IgD-negative memory B cell (primary cell): Measurements from ENCODE around the gene CUBN. TPM values are rescaled to one million over a fixed set of nuclear protein-coding genes. Genes with fewer than 3 reads are reported as not detected.

ENCODE experiments used
- H3K27ac Mint-ChIP-seq, 3 donors: one replicate each; pipeline ENCODE4 v1.8.0; 2020 to 2022; ENCODE audit warnings: mild to moderate bottlenecking in 3 of 3, mixed read lengths in 3 of 3, moderate library complexity in 1 of 3
- H3K27me3 Mint-ChIP-seq: one replicate; pipeline ENCODE4 v1.8.0; 2021; ENCODE audit warnings: mixed read lengths
- H3K36me3 Mint-ChIP-seq: one replicate; pipeline ENCODE4 v1.8.0; 2020; ENCODE audit warnings: mild to moderate bottlenecking, mixed read lengths
- H3K4me1 Mint-ChIP-seq, 3 donors: one replicate each; pipeline ENCODE4 v1.8.0; 2020 to 2022; ENCODE audit warnings: mixed read lengths in 3 of 3, mild to moderate bottlenecking in 1 of 3
- H3K4me3 Mint-ChIP-seq, 4 donors: one replicate each; pipeline ENCODE4 v1.8.0; 2020 to 2022; ENCODE audit warnings: mild to moderate bottlenecking in 4 of 4, mixed read lengths in 4 of 4, moderate library complexity in 3 of 4
- H3K9me3 Mint-ChIP-seq, 3 donors: one replicate each; pipeline ENCODE4 v1.8.0; 2020 to 2021; ENCODE audit warnings: mixed read lengths in 3 of 3, mild to moderate bottlenecking in 1 of 3
- polyA plus RNA-seq: library from polyadenylated mRNA; unstranded; fragments of 300-500 nt; fragmentation: Illumina TruSeq; gene quantifications from one replicate; pipeline ENCODE4 v1.2.3, GENCODE V29; 2021

CUBN gene
- polyA plus RNA-seq, 1 donor from 2014 or later = not detected

- H3K27me3 Mint-ChIP-seq = peaks cover 7% of the 10 kb centered on the region
- no peak overlapping the region for H3K27ac Mint-ChIP-seq
- no peaks in the 10 kb centered on the region for H3K9me3 Mint-ChIP-seq
- H3K4me1 Mint-ChIP-seq = peaks cover 0 to 10% (median 0%) of the 10 kb centered on the region in 3 donors
- no peaks in the 10 kb centered on the region for H3K36me3 Mint-ChIP-seq
- peak overlapping the region in 1 of 4 donors; percentile 13 for H3K4me3 Mint-ChIP-seq
Observed at GRCh38 chr10:17001961-17002749, 127.5 kb downstream of the CUBN start.

- no peak overlapping the region for H3K27ac Mint-ChIP-seq
- no peak overlapping the region for H3K4me3 Mint-ChIP-seq
- H3K27me3 Mint-ChIP-seq = peaks cover 9% of the 10 kb centered on the region
- peaks cover 0 to 10% (median 0%) of the 10 kb centered on the region in 3 donors for H3K4me1 Mint-ChIP-seq
- H3K9me3 Mint-ChIP-seq = no peaks in the 10 kb centered on the region
- H3K36me3 Mint-ChIP-seq = no peaks in the 10 kb centered on the region
Observed at GRCh38 chr10:17001297-17001744, 128.3 kb downstream of the CUBN start.

- Mint-ChIP-seq H3K4me1 (peaks cover 0 to 10% (median 0%) of the 10 kb centered on the region in 3 donors), H3K27ac (no peak overlapping the region), H3K36me3 (no peaks in the 10 kb centered on the region), H3K4me3 (no peak overlapping the region), H3K27me3 (peaks cover 13% of the 10 kb centered on the region), H3K9me3 (no peaks in the 10 kb centered on the region)
Observed at GRCh38 chr10:16999665-17000451, 129.8 kb downstream of the CUBN start.

GRCh38 chr10:16996530-16996964 is 133.1 kb downstream of the CUBN start:
- H3K27ac Mint-ChIP-seq = no peak overlapping the region
- peak overlapping the region in 1 of 4 donors; percentile 24 for H3K4me3 Mint-ChIP-seq
- H3K4me1 Mint-ChIP-seq = no peaks in the 10 kb centered on the region
- peaks cover 6% of the 10 kb centered on the region for H3K27me3 Mint-ChIP-seq
- H3K9me3 Mint-ChIP-seq = no peaks in the 10 kb centered on the region
- no peaks in the 10 kb centered on the region for H3K36me3 Mint-ChIP-seq

- peaks cover 2% of the 10 kb centered on the region for H3K36me3 Mint-ChIP-seq
- no peaks in the 10 kb centered on the region for H3K4me1 Mint-ChIP-seq
- H3K4me3 Mint-ChIP-seq = no peak overlapping the region
- H3K27me3 Mint-ChIP-seq = peaks cover 6% of the 10 kb centered on the region
- H3K9me3 Mint-ChIP-seq = peaks cover 0 to 2% (median 0%) of the 10 kb centered on the region in 3 donors
- no peak overlapping the region for H3K27ac Mint-ChIP-seq
Observed at GRCh38 chr10:16995867-16996529, 133.6 kb downstream of the CUBN start.

GRCh38 chr10:16993186-16993585 is 136.4 kb downstream of the CUBN start:
- peaks cover 3% of the 10 kb centered on the region for H3K36me3 Mint-ChIP-seq
- peaks cover 6% of the 10 kb centered on the region for H3K27me3 Mint-ChIP-seq
- H3K9me3 Mint-ChIP-seq = peaks cover 0 to 2% (median 0%) of the 10 kb centered on the region in 3 donors
- no peak overlapping the region for H3K4me3 Mint-ChIP-seq
- H3K27ac Mint-ChIP-seq = no peak overlapping the region
- peaks cover 0 to 1% (median 0%) of the 10 kb centered on the region in 3 donors for H3K4me1 Mint-ChIP-seq

GRCh38 chr10:16992611-16993119 is 136.9 kb downstream of the CUBN start:
- peaks cover 0 to 2% (median 0%) of the 10 kb centered on the region in 3 donors for H3K9me3 Mint-ChIP-seq
- peak overlapping the region in 1 of 4 donors; percentile 39 for H3K4me3 Mint-ChIP-seq
- H3K4me1 Mint-ChIP-seq = peaks cover 0 to 1% (median 0%) of the 10 kb centered on the region in 3 donors
- H3K27ac Mint-ChIP-seq = no peak overlapping the region
- peaks cover 6% of the 10 kb centered on the region for H3K27me3 Mint-ChIP-seq
- peaks cover 3% of the 10 kb centered on the region for H3K36me3 Mint-ChIP-seq

- peaks cover 0 to 1% (median 0%) of the 10 kb centered on the region in 3 donors for H3K4me1 Mint-ChIP-seq
- H3K36me3 Mint-ChIP-seq = peaks cover 3% of the 10 kb centered on the region
- peaks cover 0 to 2% (median 0%) of the 10 kb centered on the region in 3 donors for H3K9me3 Mint-ChIP-seq
- no peak overlapping the region for H3K27ac Mint-ChIP-seq
- peaks cover 2% of the 10 kb centered on the region for H3K27me3 Mint-ChIP-seq
- H3K4me3 Mint-ChIP-seq = no peak overlapping the region
Observed at GRCh38 chr10:16991011-16991410, 138.6 kb downstream of the CUBN start.

GRCh38 chr10:16989826-16990293 is 139.8 kb downstream of the CUBN start:
- peak overlapping the region in 1 of 3 donors; percentile 20 for H3K27ac Mint-ChIP-seq
- peaks cover 0 to 1% (median 0%) of the 10 kb centered on the region in 3 donors for H3K4me1 Mint-ChIP-seq
- H3K36me3 Mint-ChIP-seq = peaks cover 3% of the 10 kb centered on the region
- no peak overlapping the region for H3K4me3 Mint-ChIP-seq
- peaks cover 0 to 2% (median 0%) of the 10 kb centered on the region in 3 donors for H3K9me3 Mint-ChIP-seq
- no peaks in the 10 kb centered on the region for H3K27me3 Mint-ChIP-seq

GRCh38 chr10:16988900-16989299 is 140.7 kb downstream of the CUBN start:
- H3K36me3 Mint-ChIP-seq = peaks cover 3% of the 10 kb centered on the region
- H3K9me3 Mint-ChIP-seq = peaks cover 0 to 2% (median 0%) of the 10 kb centered on the region in 3 donors
- peaks cover 0 to 1% (median 0%) of the 10 kb centered on the region in 3 donors for H3K4me1 Mint-ChIP-seq
- H3K27ac Mint-ChIP-seq = no peak overlapping the region
- no peaks in the 10 kb centered on the region for H3K27me3 Mint-ChIP-seq
- no peak overlapping the region for H3K4me3 Mint-ChIP-seq

GRCh38 chr10:16987976-16988610 is 141.5 kb downstream of the CUBN start:
- Mint-ChIP-seq H3K4me1 (peaks cover 0 to 1% (median 0%) of the 10 kb centered on the region in 3 donors), H3K36me3 (peaks cover 3% of the 10 kb centered on the region), H3K27me3 (no peaks in the 10 kb centered on the region), H3K4me3 (no peak overlapping the region), H3K27ac (no peak overlapping the region), H3K9me3 (peaks cover 0 to 2% (median 0%) of the 10 kb centered on the region in 3 donors)

GRCh38 chr10:16987206-16987621 is 142.4 kb downstream of the CUBN start:
- no peak overlapping the region for H3K27ac Mint-ChIP-seq
- H3K27me3 Mint-ChIP-seq = no peaks in the 10 kb centered on the region
- H3K36me3 Mint-ChIP-seq = peaks cover 3% of the 10 kb centered on the region
- no peak overlapping the region for H3K4me3 Mint-ChIP-seq
- H3K4me1 Mint-ChIP-seq = peaks cover 0 to 1% (median 0%) of the 10 kb centered on the region in 3 donors
- peaks cover 0 to 2% (median 0%) of the 10 kb centered on the region in 3 donors for H3K9me3 Mint-ChIP-seq

- Mint-ChIP-seq H3K9me3 (peaks cover 0 to 2% (median 0%) of the 10 kb centered on the region in 3 donors), H3K4me3 (no peak overlapping the region), H3K4me1 (peaks cover 0 to 1% (median 0%) of the 10 kb centered on the region in 3 donors), H3K36me3 (peaks cover 3% of the 10 kb centered on the region), H3K27me3 (no peaks in the 10 kb centered on the region), H3K27ac (no peak overlapping the region)
Observed at GRCh38 chr10:16986406-16987205, 143.0 kb downstream of the CUBN start.
